PC-3 (cell line): ENCODE data around the gene IFNAR1.

Experiments
- CTCF ChIP-seq: fragments of 300-600 bp; sonication (generic); conservative IDR thresholded peaks from 2 replicates; pipeline ENCODE4 v1.5.1; 2017; ENCODE audit warnings: antibody characterized with exemption, low read depth, mild to moderate bottlenecking, low read length
- EZH2 ChIP-seq: fragments of 300-600 bp; sonication (generic); IDR thresholded peaks from one replicate; pipeline ENCODE4 v1.6.1; 2017; ENCODE audit warnings: antibody characterized with exemption, mild to moderate bottlenecking, low read length; ENCODE audit not compliant: unreplicated experiment

GRCh38 chr21:33327792-33328433, 3.1 kb downstream of the IFNAR1 start:
- no peak for TF ChIP-seq CTCF
- TF ChIP-seq EZH2 = no peak
